ENCODE results near the gene FFAR2. TPM values are rescaled to one million over a fixed set of nuclear protein-coding genes. Genes with fewer than 3 reads are reported as not detected.

FFAR2 gene
- total and polyA plus RNA-seq, 9 of the 15 experiments (the other 6 are each of a cell fraction or from before 2014, with no cell fraction given): not detected

- TF ChIP-seq PATZ1 (CRISPR knock-in tag; IDR thresholded peaks at IDR 0.05; ENCODE audit: borderline replicate concordance) (no peak), ATF7 (IDR thresholded peaks at IDR 0.05) (peak; percentile 74; the same call in 1 of the 2 replicates), RAD21 (CRISPR knock-in tag; conservative IDR thresholded peaks at IDR 0.05 in 1 of 2, IDR thresholded peaks at IDR 0.05 in 1 of 2) (peak in 1 of 2 experiments; percentile 16; a peak in 2 of 4 replicates), CHAMP1 (IDR thresholded peaks at IDR 0.05) (no peak), MCM2 (IDR thresholded peaks at IDR 0.05; ENCODE audit: low read depth) (no peak), ZBTB11 (CRISPR knock-in tag; IDR thresholded peaks at IDR 0.05) (no peak), TCF7 (IDR thresholded peaks at IDR 0.05; ENCODE audit: borderline replicate concordance) (no peak), ZNF311 (CRISPR knock-in tag; IDR thresholded peaks at IDR 0.05) (no peak), ZNF239 (CRISPR knock-in tag; IDR thresholded peaks at IDR 0.05) (0 out of 2 replicates have a peak, but pooled peaks have one; percentile 19), YBX1 (IDR thresholded peaks at IDR 0.05) (no peak), ARID1B (IDR thresholded peaks at IDR 0.05) (peak; percentile 38), DNMT1 (IDR thresholded peaks at IDR 0.05) (no peak), TCFL5 (CRISPR knock-in tag; conservative IDR thresholded peaks at IDR 0.05) (no peak), JUND (IDR thresholded peaks at IDR 0.05; ENCODE audit: borderline replicate concordance, low read depth, low read length) (peak; percentile 60), JUND (tag; IDR thresholded peaks at IDR 0.05; ENCODE audit: borderline replicate concordance, low read depth, low read length) (peak; percentile 63; the same call in 1 of the 3 replicates), PHTF2 (CRISPR knock-in tag; IDR thresholded peaks at IDR 0.05) (no peak), ZBTB26 (CRISPR knock-in tag; IDR thresholded peaks at IDR 0.05) (no peak), EP300 (IDR thresholded peaks at IDR 0.05; ENCODE audit: low read length) (no peak), BRD9 (IDR thresholded peaks at IDR 0.05; ENCODE audit: low read depth, partially characterized antibody) (no peak), ZNF717 (CRISPR knock-in tag; IDR thresholded peaks at IDR 0.05) (no peak)
Observed at GRCh38 chr19:35403116-35403760, 44.8 kb upstream of the FFAR2 start (continued).
